HG03039 (cell line): ENCODE measurements around the gene PLEKHG2.

Experiments used
- ATAC-seq: cut with Tn5 transposase; IDR thresholded peaks from one replicate; pipeline ENCODE4 v1.9.1; 2021; ENCODE audit warnings: mild to moderate bottlenecking, moderate library complexity; ENCODE audit not compliant: unreplicated experiment

Gene PLEKHG2

DNA sequence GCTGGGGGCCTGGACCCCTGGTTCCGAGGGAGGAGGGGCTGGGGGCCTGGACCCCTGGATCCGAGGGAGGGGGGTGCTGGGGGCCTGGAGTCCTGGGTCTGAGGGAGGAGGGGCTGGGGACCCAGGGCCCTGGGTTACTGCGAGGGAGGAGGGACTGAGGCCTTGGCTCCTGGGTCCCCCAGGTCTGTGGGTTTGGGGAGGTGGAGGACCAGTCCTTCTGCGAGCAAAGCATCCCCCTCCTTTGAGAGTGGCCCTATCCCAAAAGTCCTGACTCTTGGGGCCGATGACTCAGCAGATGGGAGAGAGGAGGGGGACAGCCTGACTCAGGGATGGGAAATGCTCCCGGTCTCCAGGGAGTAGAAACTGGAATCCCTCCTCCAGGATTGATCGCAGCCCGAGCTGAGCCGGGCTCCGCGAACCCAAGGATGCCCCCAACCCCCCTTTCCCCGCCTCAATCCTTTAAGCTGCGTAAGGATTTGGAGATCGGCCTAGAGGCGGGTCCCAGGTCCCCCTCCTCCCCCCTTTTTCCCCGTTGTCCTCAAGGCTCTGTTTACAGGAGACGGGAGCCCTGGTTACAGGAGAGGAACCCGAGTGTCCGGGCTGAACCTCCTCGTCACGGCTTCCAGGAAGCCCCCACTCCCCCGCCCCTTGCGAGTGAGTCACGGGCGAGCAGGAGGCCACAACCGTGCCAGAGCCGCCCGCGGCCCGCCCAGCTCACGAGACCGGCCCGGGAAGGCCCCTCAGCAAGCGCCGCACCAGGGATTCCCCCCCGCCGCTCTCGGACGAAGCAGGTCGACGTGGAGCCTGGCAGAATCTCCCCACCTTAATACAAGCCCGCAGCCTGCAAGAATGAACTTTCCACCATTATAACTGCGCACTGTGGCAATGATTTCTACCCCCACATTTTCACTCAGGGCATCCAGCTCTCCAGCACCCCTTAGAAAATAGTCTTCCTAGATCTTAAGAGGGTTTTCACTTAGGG is 8.8 kb upstream of the PLEKHG2 start:
- ATAC-seq, result peak; percentile 24

DNA sequence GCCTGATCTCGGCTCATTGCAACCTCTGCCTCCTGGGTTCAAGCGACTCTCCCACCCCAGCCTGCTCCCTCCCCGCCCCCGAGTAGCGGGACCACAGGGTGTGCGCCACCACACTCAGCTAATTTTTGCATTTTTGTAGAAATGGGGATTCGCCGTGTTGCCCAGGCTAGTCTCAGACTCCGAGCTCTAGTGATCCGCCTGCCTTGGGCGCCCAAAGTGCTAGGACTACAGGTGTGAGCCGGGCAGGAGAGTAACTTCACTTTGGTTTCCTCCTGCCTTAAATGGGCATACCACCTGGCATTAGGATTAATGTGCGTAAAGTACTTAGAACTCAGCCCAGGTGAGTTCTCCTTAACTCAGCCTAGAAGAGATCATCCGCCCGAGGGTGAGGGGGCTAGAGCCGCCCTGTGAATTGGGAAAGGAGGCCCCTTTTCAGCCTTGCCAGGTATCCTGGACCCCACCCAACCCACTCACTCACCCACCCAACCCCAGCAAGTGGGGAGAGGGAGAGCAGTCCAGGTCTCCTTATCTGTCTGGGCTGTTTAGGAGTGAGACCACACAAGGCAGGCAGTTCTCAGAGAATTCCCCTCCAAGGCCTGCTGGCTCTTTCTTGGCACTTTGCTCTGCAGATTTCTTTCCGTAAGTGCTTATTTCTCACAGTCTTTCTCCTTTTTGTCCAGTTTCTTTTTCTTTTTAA is 7.1 kb upstream of the PLEKHG2 start:
- no peak for ATAC-seq

DNA sequence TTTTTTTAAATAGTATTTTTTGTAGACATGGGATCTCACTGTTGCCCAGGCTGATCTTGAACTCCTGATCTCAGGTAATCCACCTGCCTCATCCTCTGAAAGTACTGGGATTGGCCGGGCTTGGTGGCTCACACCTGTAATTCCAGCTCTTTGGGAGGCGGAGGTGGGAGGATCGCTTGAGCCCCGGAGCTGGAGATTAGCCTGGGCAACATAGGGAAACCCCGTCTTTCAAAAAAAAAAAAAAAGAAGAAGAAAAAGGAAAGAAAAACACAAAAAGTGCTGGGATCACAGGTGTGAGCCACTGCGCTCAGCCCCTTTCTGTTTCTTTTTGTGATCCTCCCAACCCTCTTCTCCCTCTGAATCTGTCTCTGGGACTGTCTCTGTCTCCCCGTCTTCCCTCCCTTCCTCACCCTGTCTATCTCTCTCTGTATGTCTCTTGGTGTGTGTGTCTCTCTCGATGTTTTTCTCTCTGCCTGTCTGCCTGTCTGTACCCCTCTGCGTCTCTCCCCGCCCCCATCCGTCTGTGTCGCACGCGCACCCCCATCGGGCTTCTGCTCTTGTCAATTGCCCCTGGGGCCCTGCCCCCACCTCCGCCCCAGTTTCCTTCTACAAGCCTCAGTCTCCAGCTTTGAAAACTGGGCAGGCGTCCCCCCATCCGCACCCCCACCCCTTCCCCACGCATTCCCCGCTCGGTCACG is 6.4 kb upstream of the PLEKHG2 start:
- ATAC-seq, result no peak

DNA sequence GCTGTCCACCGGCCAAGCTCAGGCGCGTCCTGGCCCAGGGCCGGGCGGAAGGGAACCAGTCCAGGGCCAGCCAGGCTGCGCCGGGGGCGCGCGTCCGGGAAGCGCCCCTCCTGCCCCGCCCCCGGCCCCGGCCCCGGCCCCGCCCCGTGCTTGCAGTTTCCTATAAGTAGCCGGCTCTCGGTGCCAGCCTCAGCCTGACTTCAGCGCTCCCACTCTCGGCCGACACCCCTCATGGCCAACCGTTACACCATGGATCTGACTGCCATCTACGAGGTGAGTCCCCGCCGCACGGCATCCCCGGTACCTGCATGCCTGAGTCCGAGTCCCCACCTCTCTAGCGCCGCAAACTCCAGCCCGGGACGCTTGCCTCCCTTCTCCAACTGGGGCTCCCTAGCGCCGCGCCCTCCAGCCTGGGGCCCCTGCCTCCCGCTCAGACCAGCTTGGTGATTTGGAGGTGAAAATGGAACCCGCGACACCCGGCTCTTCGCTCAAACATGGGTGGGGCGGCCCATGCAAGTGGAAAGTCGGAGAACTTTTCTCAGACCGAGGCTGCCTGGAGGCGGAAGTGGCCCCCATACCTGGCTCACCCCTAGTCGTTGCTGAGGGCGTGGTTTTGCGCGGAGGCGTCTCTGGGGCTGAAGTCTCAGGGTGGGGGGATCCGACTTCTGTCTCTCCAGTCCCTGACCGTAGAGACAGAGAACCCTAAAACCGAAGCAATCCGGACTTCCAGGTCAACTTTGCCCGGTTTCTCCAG is 5.6 kb upstream of the PLEKHG2 start, which contains the start of gene ZFP36:
ZFP36 (plus strand) TSS at position 192 of the 754 bp plus-strand sequence; CDS start at position 250, 58 bp downstream.
- no peak for ATAC-seq

DNA sequence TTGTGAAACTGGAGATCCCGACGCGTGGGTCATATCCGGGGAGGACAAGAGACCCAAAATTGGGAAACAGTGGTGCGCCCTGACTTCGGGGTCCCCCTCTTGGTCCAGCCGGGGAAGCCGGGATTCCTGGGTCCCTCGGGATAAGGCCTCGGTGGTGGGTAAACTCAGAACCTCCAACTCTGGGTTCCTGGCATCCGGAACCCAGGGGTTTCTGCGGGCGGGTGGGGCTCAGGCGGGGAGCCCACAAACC is 5.1 kb upstream of the PLEKHG2 start:
- ATAC-seq, result no peak

DNA sequence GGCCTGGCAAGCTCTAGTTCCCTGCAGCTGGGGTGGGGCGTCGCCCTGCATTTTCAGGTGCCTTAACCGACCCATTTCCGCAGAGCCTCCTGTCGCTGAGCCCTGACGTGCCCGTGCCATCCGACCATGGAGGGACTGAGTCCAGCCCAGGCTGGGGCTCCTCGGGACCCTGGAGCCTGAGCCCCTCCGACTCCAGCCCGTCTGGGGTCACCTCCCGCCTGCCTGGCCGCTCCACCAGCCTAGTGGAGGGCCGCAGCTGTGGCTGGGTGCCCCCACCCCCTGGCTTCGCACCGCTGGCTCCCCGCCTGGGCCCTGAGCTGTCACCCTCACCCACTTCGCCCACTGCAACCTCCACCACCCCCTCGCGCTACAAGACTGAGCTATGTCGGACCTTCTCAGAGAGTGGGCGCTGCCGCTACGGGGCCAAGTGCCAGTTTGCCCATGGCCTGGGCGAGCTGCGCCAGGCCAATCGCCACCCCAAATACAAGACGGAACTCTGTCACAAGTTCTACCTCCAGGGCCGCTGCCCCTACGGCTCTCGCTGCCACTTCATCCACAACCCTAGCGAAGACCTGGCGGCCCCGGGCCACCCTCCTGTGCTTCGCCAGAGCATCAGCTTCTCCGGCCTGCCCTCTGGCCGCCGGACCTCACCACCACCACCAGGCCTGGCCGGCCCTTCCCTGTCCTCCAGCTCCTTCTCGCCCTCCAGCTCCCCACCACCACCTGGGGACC is 4.6 kb upstream of the PLEKHG2 start:
- no peak for ATAC-seq

DNA sequence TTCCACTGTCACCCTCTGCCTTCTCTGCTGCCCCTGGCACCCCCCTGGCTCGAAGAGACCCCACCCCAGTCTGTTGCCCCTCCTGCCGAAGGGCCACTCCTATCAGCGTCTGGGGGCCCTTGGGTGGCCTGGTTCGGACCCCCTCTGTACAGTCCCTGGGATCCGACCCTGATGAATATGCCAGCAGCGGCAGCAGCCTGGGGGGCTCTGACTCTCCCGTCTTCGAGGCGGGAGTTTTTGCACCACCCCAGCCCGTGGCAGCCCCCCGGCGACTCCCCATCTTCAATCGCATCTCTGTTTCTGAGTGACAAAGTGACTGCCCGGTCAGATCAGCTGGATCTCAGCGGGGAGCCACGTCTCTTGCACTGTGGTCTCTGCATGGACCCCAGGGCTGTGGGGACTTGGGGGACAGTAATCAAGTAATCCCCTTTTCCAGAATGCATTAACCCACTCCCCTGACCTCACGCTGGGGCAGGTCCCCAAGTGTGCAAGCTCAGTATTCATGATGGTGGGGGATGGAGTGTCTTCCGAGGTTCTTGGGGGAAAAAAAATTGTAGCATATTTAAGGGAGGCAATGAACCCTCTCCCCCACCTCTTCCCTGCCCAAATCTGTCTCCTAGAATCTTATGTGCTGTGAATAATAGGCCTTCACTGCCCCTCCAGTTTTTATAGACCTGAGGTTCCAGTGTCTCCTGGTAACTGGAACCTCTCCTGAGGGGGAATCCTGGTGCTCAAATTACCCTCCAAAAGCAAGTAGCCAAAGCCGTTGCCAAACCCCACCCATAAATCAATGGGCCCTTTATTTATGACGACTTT is 3.9 kb upstream of the PLEKHG2 start:
- no peak for ATAC-seq

DNA sequence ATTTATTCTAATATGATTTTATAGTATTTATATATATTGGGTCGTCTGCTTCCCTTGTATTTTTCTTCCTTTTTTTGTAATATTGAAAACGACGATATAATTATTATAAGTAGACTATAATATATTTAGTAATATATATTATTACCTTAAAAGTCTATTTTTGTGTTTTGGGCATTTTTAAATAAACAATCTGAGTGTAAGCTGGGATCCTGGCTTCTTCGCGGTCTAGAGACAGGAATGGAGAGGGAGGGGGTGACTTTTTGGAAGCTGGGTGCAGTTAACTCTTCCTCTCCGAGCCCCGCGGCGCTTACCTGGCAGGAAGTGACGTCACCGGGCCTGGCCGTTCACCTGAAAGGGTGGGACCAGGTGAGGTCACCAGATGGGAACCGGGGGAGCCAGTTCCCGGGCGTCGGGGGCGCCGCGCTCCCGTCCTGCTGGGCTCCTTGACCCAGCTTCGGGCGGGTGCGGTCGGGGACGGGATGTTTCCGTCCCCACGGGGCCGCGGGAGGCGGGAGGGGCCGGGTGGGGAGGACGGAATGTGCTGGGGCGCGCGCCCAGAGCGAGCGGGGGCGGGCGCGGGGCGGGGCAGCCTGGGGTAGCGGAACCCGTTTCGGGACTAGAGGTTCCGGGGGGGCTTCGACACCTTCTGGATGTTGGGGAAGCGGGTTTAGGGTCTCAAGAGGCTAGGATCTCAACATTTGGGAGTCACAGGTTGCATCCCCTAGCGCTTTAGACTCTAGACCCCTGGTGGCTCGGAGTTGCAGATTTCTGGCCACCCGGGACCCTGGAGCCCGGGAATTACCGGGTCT is 3.1 kb upstream of the PLEKHG2 start:
- ATAC-seq, result no peak

DNA sequence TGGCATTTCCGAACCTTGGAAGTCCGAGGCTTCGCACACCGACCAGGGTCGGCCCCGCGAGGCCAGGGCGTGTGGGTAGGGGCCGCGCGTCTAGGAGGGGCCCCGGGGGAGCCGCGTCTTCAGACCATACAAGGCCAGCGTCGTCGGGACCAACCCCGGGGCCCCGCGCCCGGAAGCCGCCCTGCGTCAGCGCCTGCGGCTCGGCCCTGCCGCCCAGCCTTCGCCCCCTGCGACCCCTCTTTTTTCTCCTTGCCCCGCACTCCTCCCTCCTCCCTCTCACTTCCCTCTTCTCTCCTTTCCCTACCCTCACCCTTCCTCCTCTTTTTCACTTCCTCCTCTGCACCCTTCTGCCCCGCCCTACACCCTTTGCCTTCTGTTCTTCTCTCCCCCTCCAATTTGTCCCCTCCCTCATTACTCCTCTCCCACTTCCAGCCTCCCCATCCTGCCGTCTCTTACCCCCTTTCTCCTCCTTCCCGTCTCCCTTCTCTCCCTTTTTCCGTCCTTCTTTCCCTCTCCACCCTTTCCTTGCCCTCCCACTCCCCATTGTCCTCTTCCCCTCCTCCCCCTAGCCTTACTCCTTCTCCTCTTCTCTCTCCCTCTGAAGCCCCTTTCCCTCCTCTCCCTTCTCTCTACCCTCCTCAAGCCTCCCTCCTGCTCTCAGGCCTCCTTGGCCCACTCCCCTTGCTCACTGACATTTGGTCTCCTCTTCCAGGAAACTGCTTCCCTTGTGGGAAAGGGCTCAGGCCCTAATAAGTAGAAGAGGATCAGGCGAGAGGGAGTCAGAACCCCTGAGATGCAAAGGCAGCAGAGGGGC is 2.2 kb upstream of the PLEKHG2 start:
- no peak for ATAC-seq

DNA sequence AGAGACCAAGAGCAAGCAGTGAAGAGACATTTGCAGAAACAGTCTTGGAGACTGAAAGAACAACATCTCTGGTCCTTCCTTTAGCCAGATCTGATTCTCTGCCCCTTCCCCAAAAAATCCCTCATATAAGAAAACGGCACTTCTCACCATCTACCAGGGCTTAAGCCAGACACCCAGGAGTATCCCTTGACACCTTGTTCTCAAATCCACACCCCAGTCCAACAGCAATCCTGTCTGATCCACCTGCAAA is 1.7 kb upstream of the PLEKHG2 start:
- ATAC-seq, result no peak

DNA sequence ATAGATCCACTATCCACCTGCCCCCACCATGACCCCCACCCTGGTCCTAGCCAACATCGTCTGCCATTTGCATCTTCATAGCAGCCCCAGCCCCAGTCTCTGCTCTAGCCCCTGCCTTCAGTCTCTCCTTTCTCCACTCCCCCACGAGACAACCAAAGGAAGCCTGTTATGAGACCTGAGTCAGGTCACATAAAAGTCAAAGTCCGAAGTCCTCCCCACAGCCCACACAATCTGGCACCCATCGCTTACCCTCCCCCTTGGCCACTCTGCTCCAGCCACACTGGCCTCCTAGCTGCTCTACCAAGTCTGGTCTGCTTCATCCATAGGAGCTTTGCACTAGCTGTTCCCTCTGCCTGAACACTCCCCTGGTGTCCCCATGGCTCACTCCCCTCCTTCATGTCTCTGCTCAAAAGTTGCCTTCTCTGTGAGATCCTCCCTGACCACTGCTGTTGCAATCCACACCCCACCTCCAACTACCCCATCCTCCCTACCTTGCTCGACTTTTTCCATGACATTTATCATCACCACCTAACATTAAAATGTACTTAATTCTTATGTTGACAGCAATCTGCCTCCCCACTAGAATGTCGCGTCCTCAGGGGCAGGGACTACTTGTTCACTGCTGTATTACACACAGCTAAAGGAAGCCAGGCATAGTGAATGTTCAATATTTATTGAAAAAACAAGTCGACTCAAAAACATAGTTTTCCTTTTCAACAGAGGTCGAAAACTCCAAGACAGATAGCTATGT is 1.2 kb upstream of the PLEKHG2 start:
- ATAC-seq, result no peak

DNA sequence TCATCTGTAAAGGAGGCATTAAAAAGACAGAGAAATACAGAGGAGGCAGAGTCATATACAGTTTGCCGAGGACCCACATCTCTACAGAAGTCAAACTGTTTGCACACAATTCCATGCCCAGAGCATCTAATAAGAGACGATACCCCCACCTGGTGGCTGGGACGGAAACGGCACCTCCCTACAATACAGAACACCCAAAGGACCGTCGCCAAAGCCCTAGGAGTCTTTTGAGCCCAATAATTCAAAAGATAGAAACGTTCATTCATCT is 703 bp upstream of the PLEKHG2 start:
- peak; percentile 16 for ATAC-seq

DNA sequence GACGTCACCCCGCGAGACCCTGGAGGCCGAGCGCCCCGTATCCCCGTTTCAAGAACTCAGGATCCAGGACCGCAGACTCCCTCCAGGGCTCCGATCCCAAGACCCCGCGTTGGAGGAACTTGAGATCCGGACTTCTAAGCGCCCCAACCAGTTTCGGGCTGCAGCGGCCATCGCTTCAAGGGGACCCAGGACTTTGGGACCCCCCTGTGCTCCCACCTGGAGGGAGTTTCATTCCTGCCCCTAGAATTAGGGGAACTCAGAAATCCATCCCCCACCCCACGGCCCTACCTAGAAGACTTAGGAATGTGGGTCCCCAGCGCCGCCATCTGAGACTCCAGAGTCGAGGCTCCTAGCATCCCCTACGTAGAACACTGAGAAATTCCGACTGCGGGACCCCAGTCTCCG is 400 bp downstream of the PLEKHG2 start:
- ATAC-seq, result no peak

DNA sequence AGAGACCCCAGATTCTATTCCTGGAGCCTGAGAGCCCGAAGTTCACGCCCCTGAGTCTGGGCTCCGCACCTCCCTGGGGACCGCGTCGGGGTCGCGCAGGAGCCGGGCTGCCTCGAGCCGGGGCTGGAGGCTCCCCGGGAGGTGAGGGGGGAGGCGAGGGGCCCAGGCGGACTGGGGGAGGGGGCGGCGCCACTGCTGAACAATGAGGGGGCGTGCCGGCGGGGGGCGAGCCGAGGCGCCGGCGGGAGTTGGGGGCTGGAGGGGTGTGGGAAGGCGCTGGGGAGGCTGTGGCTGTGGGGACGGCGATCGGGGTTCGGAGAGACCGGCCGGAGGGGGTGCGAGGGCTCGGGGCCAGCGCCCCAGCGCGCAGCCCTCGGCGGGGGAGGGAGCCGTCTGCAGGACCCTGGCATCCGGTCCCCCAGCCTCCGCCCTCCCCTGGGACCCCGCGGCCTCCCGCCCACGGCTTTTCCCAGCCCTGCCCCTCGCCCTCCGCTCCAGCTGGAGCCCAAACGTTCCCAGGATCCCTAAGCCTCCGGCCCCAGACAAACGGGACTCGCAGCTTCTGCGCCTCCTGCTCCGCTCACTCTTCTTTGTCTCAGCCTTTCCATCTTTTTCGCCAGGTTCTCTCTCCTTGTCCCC is 922 bp downstream of the PLEKHG2 start:
- ATAC-seq, result no peak

DNA sequence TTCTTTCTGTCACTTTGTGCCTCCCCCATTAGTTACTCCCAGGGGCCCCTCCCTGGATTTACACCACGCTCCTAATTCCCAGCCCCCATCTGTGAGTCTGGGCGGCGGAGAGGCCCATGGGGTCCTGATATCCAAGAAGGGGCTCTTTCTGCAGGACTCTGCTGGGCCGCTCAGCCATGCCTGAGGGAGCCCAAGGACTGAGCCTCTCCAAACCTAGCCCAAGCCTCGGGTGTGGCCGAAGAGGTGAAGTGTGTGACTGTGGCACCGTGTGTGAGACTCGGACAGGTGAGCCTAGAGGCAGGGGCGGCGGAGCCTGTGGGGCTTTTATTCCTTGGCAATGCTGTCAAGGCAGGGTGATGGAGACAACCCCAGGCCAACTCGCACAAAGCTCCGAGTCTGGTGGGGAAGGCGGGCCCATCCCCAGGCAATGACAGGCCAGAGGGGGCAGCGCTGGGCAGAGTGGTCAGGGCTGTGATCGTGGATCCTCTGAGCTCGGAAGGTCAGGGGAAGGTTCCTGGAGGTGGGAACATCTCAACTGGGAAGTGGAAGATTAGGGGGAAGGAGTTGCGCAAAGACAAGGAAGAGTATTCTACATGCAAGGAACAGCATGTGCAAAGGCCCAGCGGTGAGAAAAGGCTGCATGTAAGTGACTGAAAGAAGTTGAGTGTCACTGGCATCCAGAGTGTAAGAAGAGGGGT is 1.6 kb downstream of the PLEKHG2 start:
- ATAC-seq, result no peak
